ENCODE results near the gene FYTTD1. TPM values are rescaled to one million over a fixed set of nuclear protein-coding genes. Genes with fewer than 3 reads are reported as not detected.

Gene FYTTD1
- total RNA-seq, 1 experiment from 2014 or later: 70.7 TPM

- Histone ChIP-seq H3K4me1 (ENCODE audit: control insufficient read depth in 1 of 2, insufficient read depth in 2 of 2, low read length in 2 of 2) (peaks cover 10 to 25% of the 10 kb centered on the region in 2 experiments; a peak in 3 of 4 replicates), H3K27me3 (ENCODE audit: insufficient read depth, low read length) (no peaks in the 10 kb centered on the region), H3K4me2 (ENCODE audit: low read length) (no peak overlapping the region), H3K27ac (ENCODE audit: low read depth, low read length) (no peak overlapping the region), H4K20me1 (ENCODE audit: insufficient read depth) (no peaks in the 10 kb centered on the region), H3K9me2 (ENCODE audit: insufficient read depth) (no peaks in the 10 kb centered on the region), H3K4me3 (replicated peaks in 1 of 2; ENCODE audit: low read depth in 1 of 2, low read length in 2 of 2) (no peak overlapping the region), H3K9ac (ENCODE audit: low read length) (no peak overlapping the region), H3K9me3 (ENCODE audit: control insufficient read depth in 1 of 2, insufficient read depth in 1 of 2, low read depth in 1 of 2, low read length in 2 of 2) (no peaks in the 10 kb centered on the region), H2AFZ (ENCODE audit: low read depth, low read length, poor library complexity, severe bottlenecking) (no peak overlapping the region), H3K36me3 (ENCODE audit: control insufficient read depth in 1 of 2, insufficient read depth in 2 of 2, low read length in 2 of 2) (no peaks in the 10 kb centered on the region), H3K79me2 (ENCODE audit: insufficient read depth, low read length) (peaks cover 42% of the 10 kb centered on the region)
- no peak for ATAC-seq
- intact Hi-C loops (cut with micrococcal nuclease): no loop called here
- DNase-seq (ENCODE audit: low read depth, low spot score): no peak
- ChIA-PET CTCF (no interaction called here), POLR2A (no interaction called here), RAD21 (ENCODE audit: low non-redundant PET in 1 of 2, low total read pairs in 2 of 2, uncharacterized antibody in 2 of 2, unreplicated experiment in 2 of 2) (no interaction called here)
- no peak for TF ChIP-seq CBX3 (IDR thresholded peaks at IDR 0.05; ENCODE audit: low read depth)
- TF ChIP-seq TCF7L2 (IDR thresholded peaks at IDR 0.05; ENCODE audit: borderline replicate concordance, extremely low read depth, insufficient read depth, insufficient read length): no peak
- no peak for TF ChIP-seq YY1 (IDR thresholded peaks at IDR 0.05; ENCODE audit: extremely low read depth, insufficient replicate concordance, low read depth, low read length)
- no peak for TF ChIP-seq CTCF (IDR thresholded peaks at IDR 0.05 in 2 of 3, conservative IDR thresholded peaks at IDR 0.05 in 1 of 3; ENCODE audit: borderline replicate concordance in 1 of 3, insufficient read depth in 1 of 3, low read depth in 2 of 3, low read length in 2 of 3)
- no peak for TF ChIP-seq EZH2phosphoT487 (IDR thresholded peaks at IDR 0.05; ENCODE audit: borderline replicate concordance)
- TF ChIP-seq SIN3A (IDR thresholded peaks at IDR 0.05; ENCODE audit: low read depth): no peak
- no peak for TF ChIP-seq CEBPB (IDR thresholded peaks at IDR 0.05; ENCODE audit: low read depth)
- TF ChIP-seq REST (IDR thresholded peaks at IDR 0.05; ENCODE audit: low read depth): no peak
- TF ChIP-seq ATF3 (IDR thresholded peaks at IDR 0.05): no peak
- TF ChIP-seq ZFX (IDR thresholded peaks at IDR 0.05): no peak
- no peak for TF ChIP-seq RAD21 (IDR thresholded peaks at IDR 0.05; ENCODE audit: low read depth)
- no peak for TF ChIP-seq SP1 (IDR thresholded peaks at IDR 0.05; ENCODE audit: low read depth)
- no peak for TF ChIP-seq ZNF274 (IDR thresholded peaks at IDR 0.05; ENCODE audit: low read depth, low read length)
- TF ChIP-seq JUND (IDR thresholded peaks at IDR 0.05): no peak
- no peak for TF ChIP-seq ZBTB33 (IDR thresholded peaks at IDR 0.05; ENCODE audit: extremely low read depth, insufficient replicate concordance, low read length)
- TF ChIP-seq EGR1 (IDR thresholded peaks at IDR 0.05; ENCODE audit: low read depth): no peak
- TF ChIP-seq ELF1 (IDR thresholded peaks at IDR 0.05; ENCODE audit: borderline replicate concordance, low read depth): no peak
- TSS peak; percentile 36 for BruUV-seq (replicated peaks)
Measured at GRCh38 chr3:197734667-197735318, 14.9 kb upstream of the FYTTD1 start.

Measured in HCT116 (cell line).